Calu3 (cell line): ENCODE data around the gene SCIMP. TPM values are rescaled to one million over a fixed set of nuclear protein-coding genes. Genes with fewer than 3 reads are reported as not detected.
"Not testable (repeated sequence)": the region's sequence is repeated elsewhere in the genome, so short reads cannot be mapped to it uniquely, and the experiment has no call there.

Source experiments
- BruUV-seq: library from RNA; stranded (reverse); fragments of 400-500 nt; replicated peaks from 2 replicates; lab custom pipeline; 2021; lab: Mats Ljungman, UMichigan
- CTCF ChIA-PET: fragments of 300-600 bp; sonication (Branson Sonifier 250); formaldehyde crosslinking; loops from one replicate; lab custom pipeline; 2022; ENCODE audit warnings: antibody characterized with exemption; lab: Charles Lee
- DNase-seq: peaks from one replicate; pipeline ENCODE4 v3.0.0; 2022
- H3K27ac Mint-ChIP-seq: one replicate; pipeline ENCODE4 v1.8.0; 2022; ENCODE audit warnings: mixed read lengths; ENCODE audit not compliant: unreplicated experiment
- H3K27me3 Mint-ChIP-seq: one replicate; pipeline ENCODE4 v1.8.0; 2022; ENCODE audit warnings: mixed read lengths; ENCODE audit not compliant: unreplicated experiment
- H3K36me3 Mint-ChIP-seq: one replicate; pipeline ENCODE4 v1.8.0; 2022; ENCODE audit warnings: mild to moderate bottlenecking, moderate library complexity, mixed read lengths; ENCODE audit not compliant: insufficient read depth, unreplicated experiment
- H3K4me1 Mint-ChIP-seq: one replicate; pipeline ENCODE4 v1.8.0; 2022; ENCODE audit warnings: mild to moderate bottlenecking, low read depth, mixed read lengths; ENCODE audit not compliant: unreplicated experiment
- H3K4me3 Mint-ChIP-seq: one replicate; pipeline ENCODE4 v1.8.0; 2022; ENCODE audit warnings: mild to moderate bottlenecking, low read depth, moderate library complexity, mixed read lengths; ENCODE audit not compliant: unreplicated experiment
- H3K9me3 Mint-ChIP-seq: one replicate; pipeline ENCODE4 v1.8.0; 2022; ENCODE audit warnings: low read depth, mixed read lengths; ENCODE audit not compliant: unreplicated experiment
- CTCF ChIP-seq: fragments of 200-600 bp; IDR thresholded peaks from one replicate; pipeline ENCODE4 v1.8.0; 2022; ENCODE audit warnings: antibody characterized with exemption; ENCODE audit not compliant: unreplicated experiment
- intact Hi-C: fragments of 100-400 bp; cut with micrococcal nuclease; formaldehyde crosslinking; loops from one replicate; pipeline ENCODE4 v1.10.0; 2022; ENCODE audit not compliant: unreplicated experiment
- total RNA-seq: library from RNA; stranded (reverse); gene quantifications from 2 replicates; pipeline ENCODE4 v1.2.3, GENCODE V29; 2022

SCIMP gene
- total RNA-seq, 1 experiment from 2014 or later: not detected

- DNase-seq: no peak
- H3K36me3 Mint-ChIP-seq: peaks cover 11% of the 10 kb centered on the region
- H3K4me1 Mint-ChIP-seq: no peaks in the 10 kb centered on the region
- H3K27me3 Mint-ChIP-seq: no peaks in the 10 kb centered on the region
- CTCF ChIA-PET: no interaction called here
- no peak for TF ChIP-seq CTCF
- intact Hi-C loops: no loop called here
- H3K4me3 Mint-ChIP-seq: no peak overlapping the region
- BruUV-seq: no TSS peak
- H3K9me3 Mint-ChIP-seq: peaks cover 3% of the 10 kb centered on the region
- H3K27ac Mint-ChIP-seq: no peak overlapping the region
Measured at GRCh38 chr17:5181509-5182305, 53.0 kb downstream of the SCIMP start.

GRCh38 chr17:5179003-5179402, 55.7 kb downstream of the SCIMP start:
- H3K27ac Mint-ChIP-seq: no peak overlapping the region
- CTCF ChIA-PET: no interaction called here
- H3K36me3 Mint-ChIP-seq: peaks cover 17% of the 10 kb centered on the region
- no peak for TF ChIP-seq CTCF
- no peak for DNase-seq
- no peaks in the 10 kb centered on the region for H3K4me1 Mint-ChIP-seq
- H3K4me3 Mint-ChIP-seq: no peak overlapping the region
- H3K9me3 Mint-ChIP-seq: peaks cover 7% of the 10 kb centered on the region
- no peaks in the 10 kb centered on the region for H3K27me3 Mint-ChIP-seq
- intact Hi-C loops: no loop called here
- BruUV-seq: no TSS peak

- intact Hi-C loops, H3K27ac Mint-ChIP-seq, H3K4me3 Mint-ChIP-seq, H3K4me1 Mint-ChIP-seq, CTCF ChIA-PET, DNase-seq, H3K36me3 Mint-ChIP-seq, H3K27me3 Mint-ChIP-seq, H3K9me3 Mint-ChIP-seq, BruUV-seq: not testable (repeated sequence)
Measured at GRCh38 chr17:5175027-5175426, 59.6 kb downstream of the SCIMP start.

- H3K27me3 Mint-ChIP-seq, CTCF ChIA-PET, BruUV-seq, H3K36me3 Mint-ChIP-seq, DNase-seq, H3K9me3 Mint-ChIP-seq, H3K4me3 Mint-ChIP-seq, H3K27ac Mint-ChIP-seq, intact Hi-C loops, H3K4me1 Mint-ChIP-seq: not testable (repeated sequence)
Measured at GRCh38 chr17:5165791-5166564, 68.7 kb downstream of the SCIMP start.

- TF ChIP-seq CTCF: no peak
- no peaks in the 10 kb centered on the region for H3K4me1 Mint-ChIP-seq
- DNase-seq: no peak
- CTCF ChIA-PET: no interaction called here
- H3K27me3 Mint-ChIP-seq: peaks cover 5% of the 10 kb centered on the region
- no TSS peak for BruUV-seq
- intact Hi-C loops: no loop called here
- peaks cover 3% of the 10 kb centered on the region for H3K9me3 Mint-ChIP-seq
- no peak overlapping the region for H3K4me3 Mint-ChIP-seq
- no peak overlapping the region for H3K27ac Mint-ChIP-seq
- H3K36me3 Mint-ChIP-seq: no peaks in the 10 kb centered on the region
Measured at GRCh38 chr17:5164436-5164835, 70.2 kb downstream of the SCIMP start.

- intact Hi-C loops, H3K9me3 Mint-ChIP-seq, H3K27ac Mint-ChIP-seq, DNase-seq, H3K4me3 Mint-ChIP-seq, BruUV-seq, H3K36me3 Mint-ChIP-seq, H3K4me1 Mint-ChIP-seq, CTCF ChIA-PET: not testable (repeated sequence)
- peaks cover 24% of the 10 kb centered on the region for H3K27me3 Mint-ChIP-seq
Measured at GRCh38 chr17:5161793-5162192, 72.9 kb downstream of the SCIMP start.

- H3K36me3 Mint-ChIP-seq, CTCF ChIA-PET, H3K27ac Mint-ChIP-seq, DNase-seq, intact Hi-C loops, BruUV-seq, H3K4me1 Mint-ChIP-seq, H3K4me3 Mint-ChIP-seq, H3K9me3 Mint-ChIP-seq: not testable (repeated sequence)
- H3K27me3 Mint-ChIP-seq: peaks cover 24% of the 10 kb centered on the region
Measured at GRCh38 chr17:5160702-5161101, 74.0 kb downstream of the SCIMP start.
